Kidney (tissue), 14 donors: Measurements from ENCODE around the gene ZDHHC13. TPM values are rescaled to one million over a fixed set of nuclear protein-coding genes. Genes with fewer than 3 reads are reported as not detected.

Source experiments
- DNase-seq, 5 donors: peaks; one replicate each; pipeline ENCODE4 v3.0.0-alpha.2; 2013 to 2020
- FAIRE-seq: peaks from 2 replicates; lab custom pipeline; 2012; peaks lifted over from hg19 to GRCh38; lab: Jason Lieb, UNC
- H3K27ac ChIP-seq, 2 donors: one replicate each; pipeline ENCODE4 v1.7.0; 2013; ENCODE audit warnings: low read depth in 2 of 2, low read length in 2 of 2, inconsistent platforms in 1 of 2
- H3K27me3 ChIP-seq: one replicate; pipeline ENCODE4 v1.7.1; 2013; ENCODE audit warnings: low read length, inconsistent platforms; ENCODE audit not compliant: control insufficient read depth, insufficient read depth
- H3K36me3 ChIP-seq, 3 donors: one replicate each; pipeline versions ENCODE4 v1.7.0 to v1.7.1; 2013; ENCODE audit warnings: low read length in 3 of 3, control low read depth in 1 of 3, inconsistent platforms in 1 of 3; ENCODE audit not compliant: insufficient read depth in 3 of 3, control insufficient read depth in 2 of 3
- H3K4me1 ChIP-seq, 3 donors: one replicate each; pipeline versions ENCODE4 v1.7.0 to v1.7.1; 2013; ENCODE audit warnings: low read length in 3 of 3, inconsistent platforms in 1 of 3, low read depth in 1 of 3; ENCODE audit not compliant: control insufficient read depth in 2 of 3, insufficient read depth in 2 of 3
- H3K4me3 ChIP-seq, 3 donors: one replicate each; pipeline versions ENCODE4 v1.7.0 to v1.8.1; 2013; ENCODE audit warnings: low read length in 3 of 3, control low read depth in 1 of 3, inconsistent platforms in 1 of 3
- H3K9ac ChIP-seq, 3 donors: one replicate each; pipeline versions ENCODE4 v1.7.0 to v1.7.1; 2013; ENCODE audit warnings: low read length in 3 of 3, control low read depth in 1 of 3, inconsistent platforms in 1 of 3
- H3K9me3 ChIP-seq, 3 donors: one replicate each; pipeline versions ENCODE4 v1.7.0 to v1.7.1; 2013; ENCODE audit warnings: low read length in 3 of 3, control low read depth in 1 of 3, inconsistent platforms in 1 of 3; ENCODE audit not compliant: control insufficient read depth in 2 of 3, insufficient read depth in 1 of 3
- intact Hi-C: fragments of 100-400 bp; cut with DNase I; formaldehyde crosslinking; loops from one replicate; pipeline ENCODE4 v1.11.1; 2022
- polyA plus RNA-seq: library from polyadenylated mRNA; stranded (reverse); fragments of 350-450 nt; fragmentation: Illumina TruSeq; extraction: RNeasy Lipid Tissue Mini Kit (QIAGEN cat#74804); gene quantifications from one replicate; pipeline ENCODE4 v1.2.3, GENCODE V29; 2014; ENCODE audit warnings: low read depth, low replicate concordance; ENCODE audit not compliant: insufficient read depth
- total RNA-seq: library from RNA; stranded (reverse); fragmentation: NEBNext Ultra II Directional; extraction: Animal tissue kit (Norgen Biotek cat#: 25700); gene quantifications from one replicate; pipeline ENCODE4 v1.2.1, GENCODE V29; 2021
- TF ChIP-seq, protein P1 (sequence below): IDR thresholded peaks from 3 replicates; pipeline ENCODE4 v1.5.1; 2012; ENCODE audit warnings: mild to moderate bottlenecking, moderate library complexity, borderline replicate concordance; ENCODE audit not compliant: insufficient read depth; ENCODE audit errors: extremely low read depth
- donor health status: control.
- donor health status: control.
- donor health status: control.
- donor health status: control.
- donor health status: control.
- donor health status: DM: yes; HTN: yes; CAD: no.
- donor health status: Normal renal cell carcinoma (clear cell type).

ZDHHC13 gene
- total and polyA plus RNA-seq, 2 donors from 2014 or later: 13.1 to 18.9 TPM

DNA sequence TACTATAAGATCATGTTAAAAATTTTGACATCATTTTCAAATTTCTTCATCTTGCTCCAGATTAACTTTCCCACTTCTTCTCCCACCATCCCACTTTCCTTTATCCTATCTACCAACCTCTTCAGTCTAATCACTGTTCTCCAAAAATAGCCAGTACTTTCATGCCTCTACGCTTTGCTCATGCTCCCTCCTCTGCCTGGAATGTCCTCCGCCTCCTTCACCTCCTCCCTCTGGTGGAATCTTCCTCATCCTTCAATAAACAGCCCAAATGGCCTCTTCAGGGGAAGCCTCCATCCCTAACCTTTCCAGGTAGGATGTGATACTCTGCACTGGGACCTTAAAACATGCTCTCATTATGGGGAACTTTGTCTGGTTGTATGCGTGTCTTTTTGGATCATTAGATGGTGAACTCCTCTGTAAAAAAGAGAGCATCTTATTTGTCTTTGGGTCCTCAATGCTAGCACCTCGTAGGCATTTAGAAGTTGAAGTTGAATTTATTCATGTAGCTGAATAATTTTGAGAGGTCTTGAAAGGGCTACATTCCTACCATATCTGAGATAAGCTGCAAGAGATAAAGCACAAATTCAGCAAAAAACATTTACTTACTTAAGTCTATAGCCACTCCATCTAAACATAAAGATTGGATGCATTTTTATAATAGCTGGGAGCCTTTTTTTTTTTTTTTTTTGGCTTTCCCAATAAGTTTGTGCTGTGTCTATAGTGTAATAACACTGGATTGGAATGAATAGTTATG is 92.8 kb downstream of the ZDHHC13 start:
- Histone ChIP-seq H3K27me3 (no peaks in the 10 kb centered on the region), H3K9me3 (no peaks in the 10 kb centered on the region), H3K4me1 (no peaks in the 10 kb centered on the region), H3K4me3 (no peak overlapping the region), H3K36me3 (no peaks in the 10 kb centered on the region), H3K27ac (no peak overlapping the region), H3K9ac (no peak overlapping the region)
- TF ChIP-seq, protein P1, sequence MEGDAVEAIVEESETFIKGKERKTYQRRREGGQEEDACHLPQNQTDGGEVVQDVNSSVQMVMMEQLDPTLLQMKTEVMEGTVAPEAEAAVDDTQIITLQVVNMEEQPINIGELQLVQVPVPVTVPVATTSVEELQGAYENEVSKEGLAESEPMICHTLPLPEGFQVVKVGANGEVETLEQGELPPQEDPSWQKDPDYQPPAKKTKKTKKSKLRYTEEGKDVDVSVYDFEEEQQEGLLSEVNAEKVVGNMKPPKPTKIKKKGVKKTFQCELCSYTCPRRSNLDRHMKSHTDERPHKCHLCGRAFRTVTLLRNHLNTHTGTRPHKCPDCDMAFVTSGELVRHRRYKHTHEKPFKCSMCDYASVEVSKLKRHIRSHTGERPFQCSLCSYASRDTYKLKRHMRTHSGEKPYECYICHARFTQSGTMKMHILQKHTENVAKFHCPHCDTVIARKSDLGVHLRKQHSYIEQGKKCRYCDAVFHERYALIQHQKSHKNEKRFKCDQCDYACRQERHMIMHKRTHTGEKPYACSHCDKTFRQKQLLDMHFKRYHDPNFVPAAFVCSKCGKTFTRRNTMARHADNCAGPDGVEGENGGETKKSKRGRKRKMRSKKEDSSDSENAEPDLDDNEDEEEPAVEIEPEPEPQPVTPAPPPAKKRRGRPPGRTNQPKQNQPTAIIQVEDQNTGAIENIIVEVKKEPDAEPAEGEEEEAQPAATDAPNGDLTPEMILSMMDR: no peak
- intact Hi-C loops: no loop called here
- no peak for FAIRE-seq
- DNase-seq: no peak

DNA sequence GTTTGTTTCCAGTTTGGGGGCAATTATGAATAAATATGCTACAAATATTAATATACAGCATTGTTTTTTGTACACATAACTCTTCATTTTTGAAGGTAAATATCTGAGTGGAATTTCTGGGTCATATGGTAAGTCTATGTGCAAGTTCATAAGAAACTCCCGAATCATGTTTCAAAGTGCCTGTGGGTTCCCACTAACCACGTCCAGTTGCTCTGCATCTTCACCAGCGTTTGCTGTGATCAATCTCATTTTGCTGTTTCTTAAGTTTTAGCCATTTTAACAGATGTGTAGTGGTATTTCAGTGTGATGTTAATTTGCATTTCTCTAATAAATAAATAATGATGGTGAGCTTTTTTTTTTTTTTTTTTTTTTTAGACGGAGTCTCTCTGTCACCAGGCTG is 99.1 kb downstream of the ZDHHC13 start:
- no peaks in the 10 kb centered on the region for H3K4me1 ChIP-seq
- FAIRE-seq (no peak), DNase-seq (no peak)
- H3K9me3 ChIP-seq: no peaks in the 10 kb centered on the region
- intact Hi-C loops: no loop called here
- TF ChIP-seq, protein P1: no peak
- H3K36me3 ChIP-seq: no peaks in the 10 kb centered on the region
- no peaks in the 10 kb centered on the region for H3K27me3 ChIP-seq
- no peak overlapping the region for H3K4me3 ChIP-seq
- H3K27ac ChIP-seq: no peak overlapping the region
- no peak overlapping the region for H3K9ac ChIP-seq

DNA sequence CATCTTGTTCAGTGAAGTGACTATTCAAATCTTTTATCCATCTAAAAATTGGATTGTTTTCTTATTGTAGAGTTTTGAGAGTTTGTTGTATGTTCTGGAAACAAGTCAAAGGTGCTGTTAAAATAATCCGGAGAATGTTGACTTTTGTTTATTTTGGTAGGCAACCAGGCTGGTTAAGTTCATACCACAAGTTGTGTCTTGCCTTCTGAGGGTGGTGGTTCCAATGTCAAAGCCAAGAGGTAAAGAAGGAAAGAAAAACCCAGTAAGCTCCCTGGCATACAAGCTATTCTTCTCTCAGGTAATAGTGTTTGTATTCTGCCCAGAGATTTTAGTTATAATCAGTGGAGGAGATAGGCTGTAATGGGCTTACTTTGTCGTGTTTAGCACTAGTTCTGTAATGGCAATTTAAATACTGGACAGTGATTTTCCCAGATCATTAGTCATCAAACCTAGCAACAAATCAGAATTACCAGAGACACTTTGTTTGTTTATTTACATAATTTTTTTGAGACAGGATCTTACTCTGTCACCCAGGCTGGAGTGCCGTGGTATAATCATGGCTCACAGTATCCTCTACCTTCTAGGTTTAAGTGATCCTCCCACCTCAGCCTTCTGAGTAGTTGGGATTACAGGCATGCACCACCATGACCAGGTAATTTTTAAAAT is 99.9 kb downstream of the ZDHHC13 start:
- no peak for FAIRE-seq
- intact Hi-C loops: no loop called here

More for the DNA sequence above, 99.9 kb downstream of the ZDHHC13 start:
- Histone ChIP-seq H3K9me3 (no peaks in the 10 kb centered on the region), H3K36me3 (no peaks in the 10 kb centered on the region), H3K27ac (no peak overlapping the region), H3K27me3 (no peaks in the 10 kb centered on the region), H3K4me1 (no peaks in the 10 kb centered on the region), H3K9ac (no peak overlapping the region), H3K4me3 (no peak overlapping the region)
- DNase-seq: no peak
- TF ChIP-seq, protein P1: no peak
